BJ (cell line): ENCODE measurements around the gene MC1R. TPM values are rescaled to one million over a fixed set of nuclear protein-coding genes. Genes with fewer than 3 reads are reported as not detected.

Experiments used
- CTCF ChIA-PET: fragments of 350-600 bp; formaldehyde crosslinking; extraction: SDS; loops from one replicate; lab custom pipeline; 2021; ENCODE audit warnings: antibody characterized with exemption, inconsistent platforms; lab: Yijun Ruan, JAX
- POLR2A ChIA-PET: fragments of 300-600 bp; sonication (Branson Sonifier 250); formaldehyde crosslinking; extraction: SDS; loops from one replicate; lab custom pipeline; 2021; ENCODE audit warnings: antibody characterized with exemption; lab: Charles Lee
- DNase-seq: peaks from one replicate; pipeline ENCODE4 v3.0.0-alpha.2; 2011; ENCODE audit warnings: low read depth
- H3K27me3 ChIP-seq: 2 replicates; pipeline ENCODE4 v1.6.0; 2011; ENCODE audit warnings: low read length; ENCODE audit not compliant: control insufficient read depth, insufficient read depth
- H3K36me3 ChIP-seq: 2 replicates; pipeline ENCODE4 v1.5.1; 2011; ENCODE audit warnings: low read length; ENCODE audit not compliant: control insufficient read depth, insufficient read depth
- H3K4me3 ChIP-seq: 2 replicates; pipeline ENCODE4 v1.5.1; 2011; ENCODE audit warnings: low read depth, mild to moderate bottlenecking, control low read depth, low read length
- polyA plus RNA-seq: library from polyadenylated mRNA; depleted of rRNA; stranded (reverse); fragments of >200 nt; gene quantifications from 2 replicates; pipeline ENCODE4 v1.2.3, GENCODE V29; 2011
- TF ChIP-seq, protein P1 (sequence below): IDR thresholded peaks from 2 replicates; pipeline ENCODE4 v1.5.1; 2011; ENCODE audit warnings: low read depth, mild to moderate bottlenecking, control low read depth, inconsistent platforms, low read length, moderate library complexity; ENCODE audit not compliant: insufficient read depth

The MC1R gene
- polyA plus RNA-seq, 1 experiment: 7.2 TPM

DNA sequence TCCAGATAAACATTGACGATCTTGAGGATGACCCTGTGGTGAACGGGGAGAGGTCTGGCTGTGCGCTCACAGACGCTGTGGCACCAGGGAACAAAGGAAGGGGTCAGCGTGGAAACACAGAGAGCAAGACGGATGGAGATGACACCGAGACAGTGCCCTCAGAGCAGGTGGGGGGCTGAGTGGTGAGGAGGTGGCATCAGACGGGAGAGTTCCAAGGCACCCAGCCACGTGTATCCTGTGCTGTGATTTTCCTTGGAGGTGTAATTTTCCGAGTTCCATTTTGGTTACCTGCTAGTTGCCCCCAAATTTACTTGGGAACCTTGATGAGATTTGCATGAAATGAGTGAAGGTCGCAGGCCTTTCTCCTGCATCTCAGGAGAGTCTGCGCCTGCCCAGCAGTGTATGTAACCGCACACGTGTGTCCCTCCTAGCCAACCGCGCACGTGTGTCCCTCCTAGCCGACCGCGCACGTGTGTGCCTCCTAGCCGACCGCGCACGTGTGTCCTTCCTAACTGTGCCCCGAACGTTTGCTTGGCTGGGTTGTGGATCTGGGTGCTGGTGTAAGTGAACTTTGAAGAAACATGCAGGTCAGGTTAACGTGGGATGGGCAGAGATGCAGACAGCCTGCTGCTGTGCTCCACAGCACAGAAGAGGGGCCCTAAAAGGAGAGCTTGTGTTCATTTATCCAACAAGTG is 35.2 kb upstream of the MC1R start:
- TF ChIP-seq, protein P1, sequence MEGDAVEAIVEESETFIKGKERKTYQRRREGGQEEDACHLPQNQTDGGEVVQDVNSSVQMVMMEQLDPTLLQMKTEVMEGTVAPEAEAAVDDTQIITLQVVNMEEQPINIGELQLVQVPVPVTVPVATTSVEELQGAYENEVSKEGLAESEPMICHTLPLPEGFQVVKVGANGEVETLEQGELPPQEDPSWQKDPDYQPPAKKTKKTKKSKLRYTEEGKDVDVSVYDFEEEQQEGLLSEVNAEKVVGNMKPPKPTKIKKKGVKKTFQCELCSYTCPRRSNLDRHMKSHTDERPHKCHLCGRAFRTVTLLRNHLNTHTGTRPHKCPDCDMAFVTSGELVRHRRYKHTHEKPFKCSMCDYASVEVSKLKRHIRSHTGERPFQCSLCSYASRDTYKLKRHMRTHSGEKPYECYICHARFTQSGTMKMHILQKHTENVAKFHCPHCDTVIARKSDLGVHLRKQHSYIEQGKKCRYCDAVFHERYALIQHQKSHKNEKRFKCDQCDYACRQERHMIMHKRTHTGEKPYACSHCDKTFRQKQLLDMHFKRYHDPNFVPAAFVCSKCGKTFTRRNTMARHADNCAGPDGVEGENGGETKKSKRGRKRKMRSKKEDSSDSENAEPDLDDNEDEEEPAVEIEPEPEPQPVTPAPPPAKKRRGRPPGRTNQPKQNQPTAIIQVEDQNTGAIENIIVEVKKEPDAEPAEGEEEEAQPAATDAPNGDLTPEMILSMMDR: no peak
- Histone ChIP-seq H3K4me3 (no peak overlapping the region), H3K27me3 (no peaks in the 10 kb centered on the region), H3K36me3 (peaks cover 47% of the 10 kb centered on the region)
- POLR2A ChIA-PET: no interaction called here
- no peak for DNase-seq
- CTCF ChIA-PET: no interaction called here

DNA sequence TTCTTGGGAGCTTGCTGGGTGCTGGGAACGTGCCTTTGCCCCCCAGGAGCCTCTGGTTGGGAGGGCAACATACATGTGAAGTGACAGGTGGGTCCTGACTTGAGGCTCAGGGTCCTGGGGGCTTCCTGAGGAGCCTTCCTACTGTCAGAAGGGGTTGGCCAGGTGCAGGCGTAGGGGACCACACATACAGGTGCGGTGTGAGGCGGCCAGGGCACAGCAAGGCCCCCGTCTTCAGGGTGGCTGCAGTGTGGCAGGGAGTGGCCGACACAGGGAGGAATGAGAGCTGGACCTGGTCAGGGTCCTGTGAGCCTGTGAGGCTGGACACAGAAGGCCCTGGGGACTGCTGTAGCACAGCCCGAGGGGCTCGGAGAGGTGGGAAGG is 34.6 kb upstream of the MC1R start:
- no peak overlapping the region for H3K4me3 ChIP-seq
- ChIA-PET POLR2A (no interaction called here), CTCF (no interaction called here)
- no peaks in the 10 kb centered on the region for H3K27me3 ChIP-seq
- no peak for DNase-seq
- H3K36me3 ChIP-seq: peaks cover 44% of the 10 kb centered on the region
- TF ChIP-seq, protein P1: no peak

DNA sequence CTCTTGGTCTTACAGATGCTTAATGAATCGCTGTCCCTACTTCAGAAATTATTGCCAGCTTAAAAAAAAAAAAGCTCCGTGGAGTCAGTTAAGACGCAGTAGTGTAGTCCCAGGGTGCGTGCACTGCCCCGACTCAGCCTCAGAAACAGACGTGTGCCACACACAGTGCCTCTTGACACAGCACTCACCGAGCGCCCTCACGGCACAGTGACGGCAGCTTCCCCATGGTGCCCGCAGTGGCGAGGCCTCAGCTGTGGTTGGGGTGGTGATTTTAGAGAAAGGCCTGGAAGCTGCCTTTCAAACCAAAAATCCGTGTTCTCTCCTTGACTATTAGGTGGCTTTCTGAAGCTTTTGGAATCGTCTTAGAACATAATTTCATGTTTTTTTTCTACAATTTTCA is 31.4 kb upstream of the MC1R start:
- H3K36me3 ChIP-seq: peaks cover 50% of the 10 kb centered on the region
- no peaks in the 10 kb centered on the region for H3K27me3 ChIP-seq
- ChIA-PET CTCF (interaction anchor here (1.3 kb wide), 1 partner anchor 187 kb away, joined by 3 read pairs; no protein-coding TSS in a partner anchor), POLR2A (no interaction called here)
- TF ChIP-seq, protein P1: no peak
- H3K4me3 ChIP-seq: no peak overlapping the region
- DNase-seq: no peak

DNA sequence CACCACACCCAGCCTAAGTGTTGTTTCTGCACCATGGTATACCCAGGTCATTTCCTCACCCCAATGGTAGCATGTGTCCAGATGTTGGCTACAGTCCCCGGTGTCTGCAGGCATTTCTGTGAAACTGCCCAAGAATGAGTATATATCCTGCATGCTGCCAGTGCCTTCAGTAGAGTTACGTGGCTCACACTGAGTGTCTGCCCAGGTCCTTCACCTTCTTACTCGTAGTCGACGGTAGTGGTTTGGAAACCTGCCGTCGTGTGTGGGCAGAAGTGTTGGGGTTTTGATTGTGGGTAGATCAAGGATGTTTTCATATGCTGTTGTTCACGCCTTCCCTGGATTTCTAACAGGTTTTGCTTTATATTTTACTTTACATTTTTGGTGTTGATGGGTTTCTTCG is 28.5 kb upstream of the MC1R start:
- ChIA-PET POLR2A (no interaction called here), CTCF (interaction anchor here (0.6 to 1.6 kb wide), 2 partner anchors 13 to 20 kb away, joined by 3 to 5 read pairs; no protein-coding TSS in a partner anchor)
- Histone ChIP-seq H3K27me3 (no peaks in the 10 kb centered on the region), H3K4me3 (no peak overlapping the region), H3K36me3 (peaks cover 51% of the 10 kb centered on the region)
- no peak for DNase-seq
- TF ChIP-seq, protein P1: no peak

DNA sequence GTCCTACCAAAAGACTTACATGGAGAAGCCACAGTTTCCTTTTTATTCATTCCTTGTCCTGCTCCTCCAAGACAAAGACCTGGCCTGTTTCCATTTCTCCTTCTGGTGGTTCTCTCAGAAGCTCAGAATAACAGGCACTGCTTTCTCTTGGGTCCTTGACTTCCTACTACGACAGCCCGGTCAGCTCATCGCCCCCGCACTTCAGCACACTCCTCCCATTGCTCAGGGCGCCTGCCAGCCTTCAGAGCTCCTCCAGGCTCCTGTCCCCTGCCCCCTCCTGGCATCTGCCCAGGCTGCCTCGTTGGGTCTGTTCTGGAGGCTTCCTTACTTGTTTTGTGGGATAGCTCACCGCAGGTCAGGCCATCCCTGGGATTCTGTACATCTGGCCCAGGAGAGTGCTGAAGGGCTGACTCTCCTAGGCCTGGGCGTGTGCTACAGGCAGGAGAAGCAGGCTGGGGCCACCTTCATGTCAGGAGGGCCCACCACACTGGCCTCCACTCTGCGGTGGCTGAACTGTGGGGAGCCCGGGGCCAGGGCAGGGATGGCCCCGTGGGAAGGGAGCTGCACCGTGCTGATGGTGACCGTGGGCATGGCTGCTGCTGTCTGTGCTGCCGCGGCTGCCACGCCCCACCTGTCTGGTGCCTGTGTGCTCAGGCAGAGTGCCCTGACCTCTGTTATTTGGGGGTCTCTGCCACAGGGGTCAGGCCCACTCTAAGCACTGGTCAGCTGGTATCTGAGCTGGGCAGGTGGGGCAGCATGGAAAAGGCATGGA is 27.6 kb upstream of the MC1R start:
- ChIA-PET CTCF (interaction anchor here (1.6 kb wide), 1 partner anchor 19 kb away, joined by 5 read pairs; no protein-coding TSS in a partner anchor), POLR2A (no interaction called here)

More for the DNA sequence above, 27.6 kb upstream of the MC1R start:
- Histone ChIP-seq H3K36me3 (peaks cover 52% of the 10 kb centered on the region), H3K4me3 (no peak overlapping the region), H3K27me3 (no peaks in the 10 kb centered on the region)
- TF ChIP-seq, protein P1: no peak
- no peak for DNase-seq
